Stimulated activated CD4-positive, alpha-beta T cell treated with anti-CD3 and anti-CD28 coated beads, Interleukin-1b, Interleukin-23, amount 100 ng/mL, for 1 hour (primary cell): ENCODE data around the gene PRM1.
A peak's percentile ranks its signal among the peaks of the same experiment; 100 is the strongest.

Source experiments
- DNase-seq, 2 donors: peaks; one replicate each; pipeline ENCODE4 v3.0.0-alpha.2; 2020; ENCODE audit warnings: low read depth in 2 of 2

Gene PRM1

DNA sequence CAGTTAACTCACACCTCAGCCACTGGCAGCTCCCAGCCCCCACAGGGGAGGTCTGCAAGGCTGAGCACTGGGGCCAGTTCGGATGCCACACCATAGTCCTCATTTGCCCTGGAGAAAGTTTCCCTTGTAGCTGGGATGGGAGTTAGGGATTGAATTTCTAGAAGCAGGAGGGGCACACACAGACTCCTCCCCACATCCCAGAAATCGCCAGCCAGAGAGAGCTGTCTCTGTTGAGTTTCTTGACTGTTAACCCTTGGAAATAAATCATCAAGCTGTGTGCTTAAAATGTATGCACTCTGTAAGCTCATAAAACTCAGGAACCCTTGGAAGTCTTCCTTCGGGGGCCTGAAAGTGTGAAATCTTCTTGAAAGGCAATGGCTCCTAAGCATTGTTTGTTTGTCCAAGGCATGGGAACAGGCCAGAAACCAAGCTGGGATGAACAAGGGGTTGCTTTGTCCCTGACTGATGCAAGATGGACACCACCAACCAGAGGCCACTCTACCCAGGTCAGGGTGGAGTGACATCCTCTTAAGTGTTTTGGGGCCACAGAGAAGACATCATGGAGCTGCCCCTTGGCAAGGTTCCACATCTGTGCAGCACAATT is 7.3 kb downstream of the PRM1 start:
- no peak for DNase-seq

DNA sequence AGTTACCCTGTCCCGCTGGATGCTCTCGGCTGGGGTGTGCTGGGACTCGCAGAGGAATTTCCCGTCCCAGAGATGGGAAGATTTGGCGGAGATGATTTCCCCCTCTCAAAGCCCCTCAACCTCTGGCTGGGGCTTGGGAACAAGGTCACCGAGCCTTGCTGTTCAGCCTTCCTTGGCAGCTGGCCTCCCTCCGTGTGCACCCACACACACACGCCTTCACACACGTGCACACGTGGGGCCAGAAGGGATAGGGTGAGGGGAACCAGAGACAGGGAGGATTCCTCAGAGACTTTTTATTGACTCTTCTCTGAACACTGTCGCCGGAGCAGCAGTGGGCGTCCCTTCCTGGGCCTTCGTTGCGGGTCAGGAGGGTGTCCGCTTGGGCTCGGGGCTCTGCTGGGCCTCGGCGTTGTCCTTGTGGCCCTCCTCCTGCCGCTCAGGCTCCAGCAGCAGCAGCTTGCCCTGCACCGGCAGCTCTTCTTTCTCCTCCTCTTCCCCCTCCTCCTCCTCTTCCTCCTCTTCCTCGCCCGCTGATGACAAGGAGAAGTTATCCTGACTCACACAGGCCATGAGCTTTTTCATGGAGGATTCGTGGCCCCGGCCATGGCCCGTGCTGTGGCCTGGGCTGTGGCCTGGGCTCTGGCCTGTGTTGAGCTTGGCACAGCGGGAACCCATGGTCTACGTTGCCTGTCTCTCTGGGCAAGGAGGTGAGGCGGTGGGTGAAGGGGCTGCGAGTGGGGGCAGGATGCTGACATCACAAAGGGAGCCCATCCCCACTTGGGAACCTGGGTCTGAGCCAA is 8.0 kb downstream of the PRM1 start, which contains the start of gene PRM3:
Gene PRM3, minus strand, starts transcription at position 709 of the 800 bp plus-strand sequence. Its CDS starts 34 bp downstream, at position 675.
- DNase-seq = no peak

DNA sequence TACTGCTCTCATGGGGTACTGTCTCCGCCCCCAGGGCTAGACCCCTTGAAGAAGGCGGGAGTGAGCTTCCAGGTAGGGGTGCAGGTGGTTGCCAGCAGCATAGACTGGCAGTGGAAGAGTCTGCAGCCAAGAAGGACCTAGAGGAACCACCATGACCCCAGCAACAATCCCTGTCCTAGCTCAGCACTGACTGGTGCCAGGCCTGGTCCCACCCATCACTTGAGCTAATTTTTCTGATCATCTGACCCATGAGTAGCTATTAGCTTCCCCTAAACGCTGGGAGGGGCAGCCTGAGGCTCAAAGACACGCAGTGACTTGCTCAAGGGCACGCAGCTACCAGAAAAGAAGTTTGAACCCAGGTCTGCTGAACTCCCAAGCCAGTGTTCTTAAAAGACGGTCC is 8.6 kb downstream of the PRM1 start:
- DNase-seq = no peak

- DNase-seq = no peak
These were observed 9.5 kb downstream of the PRM1 start for GRCh38 chr16:11271610-11272009.

DNA sequence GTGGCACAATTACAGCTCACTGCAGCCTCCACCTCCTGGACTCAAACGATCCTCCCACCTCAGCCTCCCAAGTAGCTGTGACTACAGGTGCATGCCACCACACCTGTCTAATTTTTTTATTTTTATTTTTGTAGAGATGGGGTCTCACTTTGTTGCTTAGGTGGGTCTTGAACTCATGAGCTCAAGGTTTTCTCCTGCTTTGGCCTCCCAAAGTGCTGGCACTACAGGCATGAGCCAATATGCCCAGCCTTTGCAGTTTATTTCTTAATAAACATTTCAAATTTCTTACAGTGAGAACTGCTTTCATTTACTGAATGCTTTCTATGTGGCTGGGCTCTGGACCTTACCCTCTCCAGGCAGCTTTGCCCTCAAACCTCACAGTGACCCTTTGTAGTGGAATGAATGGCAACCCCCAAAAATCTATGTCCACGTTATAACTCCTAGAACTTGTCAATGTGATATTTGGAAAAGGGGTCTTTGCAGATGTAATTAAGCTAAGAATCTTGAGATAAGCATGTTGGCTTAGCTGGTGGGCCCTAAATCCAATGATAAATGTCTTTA is 10.4 kb downstream of the PRM1 start:
- no peak for DNase-seq

DNA sequence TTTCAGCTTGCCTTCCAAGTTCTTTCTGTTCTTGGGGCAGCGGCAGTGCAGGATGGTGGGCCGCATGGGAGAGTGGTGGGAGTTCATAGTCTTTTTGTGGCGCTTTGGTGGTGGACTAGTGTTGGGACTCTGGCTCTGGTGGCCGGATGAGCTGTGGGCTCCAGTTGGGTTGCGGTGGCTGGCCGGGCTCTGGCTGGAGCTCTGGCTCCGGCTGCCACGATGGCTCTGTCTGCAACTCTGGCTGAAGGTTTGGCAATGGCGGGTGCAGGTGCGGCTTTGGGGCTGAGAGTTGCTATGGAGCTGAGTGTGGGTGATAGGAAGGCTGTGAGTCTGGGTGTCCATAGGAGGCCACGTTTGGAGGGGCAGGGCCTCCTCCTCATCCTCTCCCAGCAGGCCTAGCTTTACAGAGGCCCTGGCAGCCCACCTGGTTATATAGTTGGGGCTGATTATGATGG is 12.2 kb downstream of the PRM1 start, which contains the start of gene TNP2:
Gene TNP2, minus strand, starts transcription at position 405 of the 455 bp plus-strand sequence. Its CDS starts 63 bp downstream, at position 342.
- no peak for DNase-seq

- DNase-seq = no peak
These were observed 16.0 kb downstream of the PRM1 start for GRCh38 chr16:11265124-11265523.

DNA sequence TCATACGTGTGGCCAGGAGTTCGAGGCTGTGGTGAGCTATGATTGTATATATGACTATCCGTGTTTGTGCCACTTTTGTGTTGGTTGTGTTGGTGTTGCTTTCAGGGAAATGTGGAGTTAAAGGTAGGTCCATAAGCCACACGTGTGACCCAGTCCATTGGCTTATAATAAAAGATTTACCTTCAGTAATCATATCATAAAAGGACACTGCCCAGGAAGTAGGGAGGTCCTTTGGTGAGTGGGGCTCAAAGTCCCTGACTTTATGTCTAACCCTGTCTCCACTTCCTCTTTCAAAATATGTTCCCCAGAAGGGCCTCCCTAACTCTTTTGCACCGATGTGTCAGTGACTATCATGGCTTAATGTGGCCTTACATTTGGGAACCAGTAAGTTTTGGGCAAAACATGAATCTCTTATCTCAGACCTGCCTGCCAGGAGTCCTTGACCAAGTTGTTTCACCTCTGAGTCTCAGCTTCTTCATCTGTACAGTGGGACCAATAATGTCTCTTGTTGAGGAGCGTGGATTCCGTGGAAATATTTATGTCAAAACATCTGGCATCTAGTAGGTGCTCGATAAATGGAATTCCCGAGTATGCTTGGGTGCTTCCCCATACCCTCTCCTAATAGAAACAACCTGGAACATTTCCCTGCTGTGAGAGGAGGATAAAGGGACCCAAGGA is 16.8 kb downstream of the PRM1 start:
- DNase-seq = no peak

DNA sequence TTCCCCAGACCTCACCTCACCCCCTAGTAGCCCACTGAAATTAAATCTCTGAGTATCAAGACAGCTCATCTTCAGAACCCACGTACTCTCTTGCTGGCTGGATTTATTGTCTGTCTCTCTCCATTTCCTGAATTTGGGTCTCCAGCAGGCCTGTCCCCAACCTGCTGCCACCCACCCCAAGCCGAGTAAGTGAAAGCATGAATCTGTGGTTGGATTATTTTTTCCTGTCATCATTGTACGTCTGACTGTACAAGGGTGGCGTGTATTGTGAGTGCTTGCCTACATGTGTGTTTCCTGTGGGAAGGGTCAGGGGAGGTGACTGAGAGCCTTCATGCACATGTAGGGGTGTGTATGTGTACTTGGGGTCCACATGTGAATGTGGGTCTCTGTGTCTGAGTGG is 17.4 kb downstream of the PRM1 start:
- no peak for DNase-seq

- no peak for DNase-seq
These were observed 18.2 kb downstream of the PRM1 start for GRCh38 chr16:11262915-11263314.

GRCh38 chr16:11260596-11260966 is 20.5 kb downstream of the PRM1 start:
- no peak for DNase-seq

- DNase-seq = no peak
These were observed 21.2 kb downstream of the PRM1 start for GRCh38 chr16:11259655-11260595.

GRCh38 chr16:11258553-11259492 is 22.3 kb downstream of the PRM1 start:
- DNase-seq = no peak

GRCh38 chr16:11257131-11257938 is 23.8 kb downstream of the PRM1 start:
- peak in 1 of 2 donors; percentile 29 for DNase-seq

GRCh38 chr16:11256661-11257130 is 24.4 kb downstream of the PRM1 start:
- no peak for DNase-seq

- DNase-seq = peak; percentile 81 to 85
These were observed 25.1 kb downstream of the PRM1 start, which contains the start of gene SOCS1 for GRCh38 chr16:11255737-11256660. SOCS1 (minus strand) TSS chr16:11256204; CDS start chr16:11255478, 726 bp downstream.

DNA sequence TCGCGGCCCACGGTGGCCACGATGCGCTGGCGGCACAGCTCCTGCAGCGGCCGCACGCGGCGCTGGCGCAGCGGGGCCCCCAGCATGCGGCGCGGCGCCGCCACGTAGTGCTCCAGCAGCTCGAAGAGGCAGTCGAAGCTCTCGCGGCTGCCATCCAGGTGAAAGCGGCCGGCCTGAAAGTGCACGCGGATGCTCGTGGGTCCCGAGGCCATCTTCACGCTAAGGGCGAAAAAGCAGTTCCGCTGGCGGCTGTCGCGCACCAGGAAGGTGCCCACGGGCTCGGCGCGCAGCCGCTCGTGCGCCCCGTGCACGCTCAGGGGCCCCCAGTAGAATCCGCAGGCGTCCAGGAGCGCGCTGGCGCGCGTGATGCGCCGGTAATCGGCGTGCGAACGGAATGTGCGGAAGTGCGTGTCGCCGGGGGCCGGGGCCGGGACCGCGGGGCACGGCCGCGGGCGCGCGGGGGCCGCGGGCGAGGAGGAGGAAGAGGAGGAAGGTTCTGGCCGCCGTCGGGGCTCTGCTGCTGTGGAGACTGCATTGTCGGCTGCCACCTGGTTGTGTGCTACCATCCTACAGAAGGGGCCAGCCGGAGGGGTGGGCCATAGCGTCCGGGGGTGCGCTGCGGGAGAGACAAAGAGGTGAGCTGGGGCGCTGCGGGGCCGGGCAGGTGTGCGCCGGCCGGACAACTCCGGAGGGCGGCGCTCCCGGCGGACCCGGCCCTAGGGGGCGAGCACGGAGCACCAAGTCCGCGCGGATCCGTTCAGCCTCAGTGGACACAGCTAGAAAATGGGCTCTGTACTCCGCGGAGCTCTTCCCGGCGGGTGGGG is 26.0 kb downstream of the PRM1 start:
- no peak for DNase-seq
